Fibroblast of skin of left biceps (primary cell): ENCODE results near the gene EN1.

ENCODE experiments used
- DNase-seq, 2 experiments: peaks; one replicate each; pipeline ENCODE4 v3.0.0-alpha.2; 2013; ENCODE audit warnings: low read depth in 2 of 2

Gene EN1

GRCh38 chr2:118856330-118856977 is 9.0 kb upstream of the EN1 start:
- DNase-seq, result no peak

DNA sequence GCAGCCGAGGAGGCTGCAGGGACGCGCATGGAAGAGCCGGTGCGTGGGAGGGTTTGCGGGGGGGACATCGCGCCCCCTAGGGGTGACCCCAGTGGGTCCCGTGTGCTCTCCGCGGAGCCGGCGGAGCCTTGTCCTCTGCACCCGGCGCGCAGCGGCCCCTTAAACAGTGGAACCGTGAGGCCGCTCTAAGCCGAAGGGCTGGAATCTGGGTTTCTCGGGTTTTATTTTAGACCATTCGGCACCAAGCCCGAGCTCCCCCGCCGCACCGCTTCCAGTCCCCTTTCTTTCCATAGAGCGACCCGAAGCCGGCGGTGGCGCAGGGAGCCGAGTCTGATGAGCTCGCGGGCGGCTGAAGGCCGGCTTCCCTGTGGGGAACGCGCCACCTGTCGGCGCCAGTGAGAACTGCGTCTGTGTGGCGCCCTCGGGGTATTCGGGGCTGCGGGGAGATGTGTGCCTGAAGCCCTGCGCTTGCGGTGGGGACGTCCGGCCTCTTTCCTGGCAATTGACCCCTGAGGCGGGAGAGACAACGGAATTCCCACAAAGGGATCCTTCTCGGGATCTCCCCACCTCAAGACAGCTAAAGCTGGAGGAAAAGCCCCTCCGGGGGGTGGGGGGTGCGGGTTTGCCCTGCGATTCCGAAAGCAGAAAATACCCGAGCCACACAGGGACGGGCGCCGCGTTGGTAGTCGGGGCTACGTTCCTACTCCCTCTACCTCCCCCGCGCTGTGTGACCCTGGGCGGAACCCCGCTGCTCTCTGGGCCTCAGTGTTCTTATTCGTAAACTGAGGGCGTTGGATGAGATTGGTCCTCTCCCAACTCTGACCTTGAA is 8.2 kb upstream of the EN1 start:
- peak; percentile 79 for DNase-seq

DNA sequence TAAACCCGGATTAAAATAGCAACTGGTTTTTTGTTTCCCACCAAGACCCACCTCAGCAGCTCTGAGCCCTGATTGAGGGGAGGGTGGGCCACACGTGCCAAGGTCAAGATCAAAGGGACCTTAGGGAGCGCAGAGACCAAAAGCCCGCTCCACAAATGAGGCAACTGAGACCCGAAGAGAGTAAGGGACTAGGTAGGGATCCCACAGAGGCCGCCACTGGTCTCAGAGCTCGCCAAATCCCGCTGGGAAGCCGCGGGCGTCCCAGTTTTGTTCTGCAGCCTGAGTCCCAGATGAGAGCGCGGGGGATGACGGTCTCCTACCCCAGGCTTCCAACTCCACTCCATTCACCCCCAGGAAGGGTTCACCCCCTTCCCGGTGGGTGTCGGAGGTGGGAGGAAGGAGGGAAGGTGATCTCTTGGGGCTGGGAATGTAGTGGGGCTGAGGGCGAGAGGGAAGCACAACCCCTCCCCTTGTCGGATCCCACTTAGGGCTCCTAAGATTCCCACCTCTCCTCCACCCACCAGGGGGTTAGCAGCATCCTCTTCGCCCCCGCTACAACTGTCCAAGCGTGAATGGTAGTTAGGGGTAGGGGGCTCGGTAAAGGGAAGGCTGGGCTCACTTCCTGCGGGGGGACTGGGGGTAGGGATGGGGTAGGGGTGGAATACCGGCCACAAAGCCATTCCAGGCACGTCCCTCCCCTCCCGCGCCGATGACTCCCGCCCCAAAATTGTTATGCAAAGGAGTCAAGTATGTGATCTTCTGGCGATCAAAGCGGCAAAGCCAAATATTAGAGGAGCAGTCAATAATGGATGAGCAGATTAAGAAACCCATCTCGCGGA is 7.3 kb upstream of the EN1 start:
- DNase-seq, result no peak

GRCh38 chr2:118853651-118854291 is 6.3 kb upstream of the EN1 start:
- DNase-seq, result no peak

DNA sequence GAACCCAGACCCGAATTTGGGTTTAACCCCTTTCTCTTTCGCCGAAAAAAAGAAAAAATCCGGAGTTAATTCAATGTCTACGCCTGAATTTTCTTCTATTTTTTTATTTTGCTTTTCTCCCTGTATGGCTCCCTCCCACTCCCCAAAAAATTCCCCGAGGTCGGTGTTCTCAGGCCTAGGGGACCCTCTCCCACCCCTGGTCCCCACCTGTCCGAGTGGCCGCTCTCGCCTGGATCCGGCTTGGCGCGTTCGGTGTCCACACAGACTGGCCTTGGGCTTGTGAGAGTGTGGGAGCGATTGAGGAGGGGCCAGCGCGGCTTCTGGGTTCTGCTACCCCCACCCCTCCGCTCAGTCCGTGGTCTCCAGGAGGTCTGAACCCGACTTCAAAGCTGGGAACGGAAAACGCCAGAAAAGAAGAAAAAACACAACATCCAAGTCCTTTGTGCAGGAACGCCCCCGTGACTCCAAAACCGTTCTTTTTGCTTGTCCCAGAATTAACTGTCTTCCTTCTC is 5.7 kb upstream of the EN1 start:
- no peak for DNase-seq

DNA sequence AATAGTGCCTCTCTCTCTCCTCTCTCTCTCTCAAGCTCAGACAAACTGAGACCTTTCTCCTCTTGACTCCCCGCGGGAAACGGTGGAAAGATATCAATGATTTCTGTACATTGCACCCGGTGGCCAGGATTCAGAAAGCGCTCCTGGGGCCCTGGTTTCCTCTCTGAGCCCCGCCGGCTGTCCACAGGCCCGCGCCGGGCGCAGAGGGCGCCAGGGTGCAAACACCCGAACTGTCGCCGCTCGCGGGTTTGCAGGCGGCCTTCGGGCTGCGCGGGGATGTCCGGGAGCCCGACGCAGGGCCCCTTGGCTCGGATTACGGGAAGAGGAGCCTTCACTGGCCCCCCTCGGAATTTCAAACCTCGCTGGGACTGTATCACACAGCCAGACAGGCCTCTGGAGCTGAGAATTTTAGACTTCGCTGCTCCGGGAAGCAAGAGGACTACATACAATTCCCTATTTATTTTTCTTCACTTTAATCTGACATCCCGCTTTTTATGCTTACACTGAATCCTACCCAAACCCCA is 5.2 kb upstream of the EN1 start:
- DNase-seq, result no peak

- DNase-seq, result no peak
These were observed 4.2 kb upstream of the EN1 start for GRCh38 chr2:118851650-118852049.

GRCh38 chr2:118850901-118851415 is 3.5 kb upstream of the EN1 start:
- no peak for DNase-seq

DNA sequence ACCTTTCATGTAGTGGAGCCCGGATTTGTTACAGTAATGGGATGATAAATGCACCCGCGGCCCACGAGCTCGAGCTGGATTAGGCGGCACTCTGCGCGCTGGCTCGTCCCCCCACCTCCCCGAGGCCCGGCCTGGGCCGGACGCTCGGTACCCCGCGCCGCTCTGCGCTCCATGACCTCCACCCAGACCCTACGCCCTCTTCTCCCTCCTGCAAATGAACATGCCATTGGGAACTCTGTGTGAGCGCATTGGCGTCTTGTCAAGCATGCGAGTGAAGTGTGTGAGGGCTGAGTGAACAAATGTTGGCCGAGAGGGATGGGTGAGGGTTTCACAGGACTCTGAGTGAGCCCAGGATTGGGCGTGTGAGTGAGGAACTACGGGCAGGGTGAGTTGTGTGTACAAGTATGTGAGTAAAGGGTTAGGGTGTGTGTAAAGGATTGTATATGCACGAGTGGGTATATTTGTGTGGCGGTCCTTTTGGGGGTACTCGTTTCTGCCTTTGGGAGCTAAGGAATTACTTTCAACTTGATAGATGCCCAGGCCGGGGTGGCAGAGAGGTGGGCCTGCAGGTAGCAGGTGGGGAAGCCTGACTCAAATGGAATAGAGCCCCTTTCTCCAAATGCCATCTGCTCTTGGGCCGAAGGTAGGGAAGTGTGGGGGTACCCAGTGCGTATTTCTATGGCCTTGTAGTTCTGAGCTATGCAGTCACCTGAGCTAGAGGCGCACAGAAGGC is 2.9 kb upstream of the EN1 start:
- no peak for DNase-seq

DNA sequence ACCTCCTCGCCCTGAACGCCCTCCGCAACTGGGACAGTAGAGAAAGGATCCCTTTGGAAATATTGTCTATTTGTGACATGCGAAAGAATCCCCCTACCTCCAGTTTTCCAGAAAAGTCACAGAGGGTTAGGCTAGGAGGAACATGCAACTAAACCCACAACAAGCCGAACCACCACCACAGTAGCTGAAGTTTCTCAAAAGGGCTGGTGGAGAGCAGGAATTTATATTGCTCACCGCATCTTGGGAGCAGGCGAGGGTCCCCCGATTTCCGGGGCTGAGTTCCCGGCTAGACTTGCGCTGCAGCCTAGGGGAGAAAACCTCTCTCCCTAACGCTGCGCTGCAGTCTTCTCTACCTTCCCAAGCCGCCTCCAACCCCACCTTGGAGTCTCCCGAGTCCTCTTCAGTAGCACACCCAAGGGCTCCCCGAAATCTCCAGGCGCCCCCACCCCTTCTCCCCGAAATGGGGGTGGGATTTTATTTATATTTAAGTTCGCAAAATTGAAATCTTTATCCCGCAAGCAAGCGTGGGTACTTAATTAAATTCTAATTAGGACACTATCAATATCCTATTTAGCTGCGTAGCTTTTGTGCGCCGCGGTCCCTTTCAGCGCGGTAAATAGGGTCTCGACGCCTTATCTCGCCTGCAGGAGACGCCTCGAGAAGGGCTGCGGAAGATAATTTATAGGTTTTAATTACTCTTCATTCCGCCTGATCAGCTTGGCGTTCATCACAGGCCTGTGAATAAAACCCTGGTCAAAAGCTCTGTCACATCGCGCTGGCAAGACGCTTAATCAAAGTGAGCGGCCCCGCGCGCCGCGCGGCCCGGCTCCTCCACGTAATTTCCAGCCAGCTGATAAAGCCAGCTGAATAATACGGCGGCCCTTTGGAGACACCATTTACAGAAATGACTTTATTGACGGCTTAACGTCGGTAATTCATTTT is 2.0 kb upstream of the EN1 start:
- no peak for DNase-seq

DNA sequence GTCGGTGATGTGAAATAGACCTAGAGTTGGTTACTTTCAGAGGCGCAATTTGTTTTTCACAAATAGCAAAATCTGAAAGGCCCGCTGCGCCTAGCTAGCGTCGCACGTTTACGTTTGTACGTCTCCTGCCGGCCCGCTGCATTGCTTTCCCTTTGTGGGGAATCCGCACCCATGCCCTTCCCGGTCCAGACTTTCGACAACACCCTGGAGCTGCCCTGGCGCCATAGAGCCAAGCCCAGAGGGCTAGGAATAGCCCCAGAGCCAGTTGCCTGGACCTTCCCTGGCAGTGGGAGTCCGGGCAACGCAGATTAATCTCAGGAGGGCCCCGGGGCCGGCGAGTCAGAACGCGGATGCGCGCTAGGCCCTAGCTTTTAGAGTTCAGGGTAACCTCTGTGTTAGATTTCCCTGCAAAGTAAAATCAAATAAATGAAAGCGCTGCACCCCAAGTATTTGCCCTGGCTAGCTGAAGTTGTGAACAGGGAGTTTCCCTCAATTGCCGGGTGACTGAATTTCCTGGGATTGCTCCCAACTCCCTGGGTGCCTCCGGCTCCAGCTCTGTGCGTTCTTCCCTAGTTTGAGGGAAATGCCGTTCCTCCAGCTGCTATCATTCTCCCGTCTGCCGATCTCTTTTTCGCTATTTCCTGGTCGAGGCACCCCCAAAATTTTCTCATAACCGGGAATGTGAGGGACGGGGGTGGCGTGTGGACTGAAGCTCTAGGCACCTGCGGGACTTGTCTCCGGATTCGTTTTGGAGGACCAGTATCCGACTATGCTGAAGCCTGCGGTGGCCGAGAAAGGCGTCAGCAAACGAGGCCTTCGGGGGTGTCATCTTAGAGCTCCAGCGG is 1.2 kb upstream of the EN1 start:
- no peak for DNase-seq

- DNase-seq, result peak; percentile 97
These were observed 319 bp upstream of the EN1 start for GRCh38 chr2:118847762-118848172.

- DNase-seq, result no peak
These were observed 951 bp downstream of the EN1 start for GRCh38 chr2:118846442-118846952.

DNA sequence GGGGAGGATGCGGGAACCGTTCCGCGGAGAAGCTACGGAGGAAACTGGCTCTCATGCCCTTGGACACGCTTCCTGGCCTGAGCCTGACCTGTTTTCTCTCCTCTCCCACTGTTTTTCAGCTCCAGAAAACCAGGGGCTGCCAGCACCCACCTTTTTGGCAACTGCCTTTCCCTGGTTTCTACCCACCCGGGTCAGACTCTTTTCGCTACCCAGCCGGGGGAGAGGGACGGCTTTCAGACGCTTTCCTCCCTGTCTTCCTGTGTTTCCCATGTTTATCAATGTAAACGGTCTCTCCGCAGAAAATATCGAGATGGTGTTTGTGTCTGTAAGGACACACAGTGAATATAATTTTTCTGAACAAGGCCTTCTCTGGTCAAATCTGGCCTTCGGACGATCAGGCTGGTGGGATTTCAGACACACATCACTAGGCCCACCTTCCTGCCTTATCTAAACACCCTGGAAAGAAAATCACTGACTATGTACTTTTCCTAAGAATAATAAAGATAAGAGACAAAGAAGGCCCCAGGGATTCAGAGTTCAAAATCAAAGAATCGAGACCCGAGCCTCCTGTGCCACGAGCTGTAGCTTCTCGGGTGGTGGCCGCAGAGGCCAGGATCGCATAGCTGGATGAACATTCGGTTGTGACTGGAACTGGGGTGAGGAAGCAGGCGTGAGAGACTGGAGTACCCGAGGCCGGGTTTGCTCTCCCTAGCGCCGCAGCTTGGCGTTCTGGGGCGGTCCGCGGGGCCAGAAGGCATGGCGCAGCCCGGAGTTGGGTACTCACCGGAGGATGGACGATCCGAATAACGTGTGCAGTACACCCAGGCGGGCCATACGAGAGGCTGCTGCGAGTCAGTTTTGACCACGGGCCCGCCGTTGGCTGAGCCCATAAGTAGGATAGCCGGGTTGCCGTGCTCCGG is 1.7 kb downstream of the EN1 start:
- DNase-seq, result no peak

- no peak for DNase-seq
These were observed 2.4 kb downstream of the EN1 start for GRCh38 chr2:118845005-118845521.

GRCh38 chr2:118844261-118845004 is 3.0 kb downstream of the EN1 start:
- no peak for DNase-seq
